HepG2 (cell line): ENCODE data around the gene COQ8A. TPM values are rescaled to one million over a fixed set of nuclear protein-coding genes. Genes with fewer than 3 reads are reported as not detected.

Source experiments
- ARID3A ChIP-seq: IDR thresholded peaks from 2 replicates; pipeline ENCODE4 v1.6.1; 2012; ENCODE audit warnings: low read depth, low read length, improper control_type of control experiment
- ARNTL ChIP-seq: sonication (generic); formaldehyde crosslinking; IDR thresholded peaks from 2 replicates; pipeline ENCODE4 v1.4.0; 2020; ENCODE audit warnings: mild to moderate bottlenecking, missing genetic modification reagents
- ELF4 ChIP-seq: sonication (generic); formaldehyde crosslinking; IDR thresholded peaks from 2 replicates; pipeline ENCODE4 v1.5.0; 2020; ENCODE audit warnings: missing genetic modification reagents, mild to moderate bottlenecking, moderate library complexity, borderline replicate concordance
- FOSL2 ChIP-seq: sonication (generic); formaldehyde crosslinking; IDR thresholded peaks from 2 replicates; pipeline ENCODE4 v1.4.0; 2020; ENCODE audit warnings: missing genetic modification reagents
- FUBP1 ChIP-seq: sonication (generic); formaldehyde crosslinking; IDR thresholded peaks from 2 replicates; pipeline ENCODE4 v1.5.1; 2020; ENCODE audit warnings: missing genetic modification reagents, mild to moderate bottlenecking, borderline replicate concordance
- MAX ChIP-seq: IDR thresholded peaks from 2 replicates; pipeline ENCODE4 v1.6.1; 2012; ENCODE audit warnings: inconsistent platforms
- SATB2 ChIP-seq: sonication (generic); formaldehyde crosslinking; IDR thresholded peaks from 2 replicates; pipeline ENCODE4 v1.5.0; 2020; ENCODE audit warnings: missing genetic modification reagents
- SNAPC5 ChIP-seq: sonication (generic); formaldehyde crosslinking; IDR thresholded peaks from 2 replicates; pipeline ENCODE4 v1.8.1; 2023; ENCODE audit warnings: mild to moderate bottlenecking, missing genetic modification reagents, borderline replicate concordance
- TERF1 ChIP-seq: sonication (generic); formaldehyde crosslinking; IDR thresholded peaks from 2 replicates; pipeline ENCODE4 v1.8.0; 2022; ENCODE audit warnings: mild to moderate bottlenecking, missing genetic modification reagents, moderate library complexity
- ZBTB2 ChIP-seq: sonication (generic); formaldehyde crosslinking; IDR thresholded peaks from 2 replicates; pipeline ENCODE4 v1.8.0; 2022; ENCODE audit warnings: low read depth, missing genetic modification reagents
- ZNF160 ChIP-seq: sonication (generic); formaldehyde crosslinking; IDR thresholded peaks from 2 replicates; pipeline ENCODE4 v1.8.0; 2022; ENCODE audit warnings: mild to moderate bottlenecking, inconsistent platforms, missing genetic modification reagents
- ZNF24 ChIP-seq: fragments of 450-650 bp; IDR thresholded peaks from 2 replicates; pipeline ENCODE4 v1.6.1; 2017; ENCODE audit warnings: antibody characterized with exemption, mild to moderate bottlenecking
- ZNF280D ChIP-seq: sonication (generic); formaldehyde crosslinking; IDR thresholded peaks from 2 replicates; pipeline ENCODE4 v1.5.1; 2020; ENCODE audit warnings: mild to moderate bottlenecking, missing genetic modification reagents
- ZNF383 ChIP-seq: sonication (generic); formaldehyde crosslinking; IDR thresholded peaks from 2 replicates; pipeline ENCODE4 v1.4.0; 2020; ENCODE audit warnings: missing genetic modification reagents, mild to moderate bottlenecking, borderline replicate concordance
- ZNF564 ChIP-seq: sonication (generic); formaldehyde crosslinking; IDR thresholded peaks from 2 replicates; pipeline ENCODE4 v1.8.1; 2023; ENCODE audit warnings: mild to moderate bottlenecking, missing genetic modification reagents
- ZNF772 ChIP-seq: sonication (generic); formaldehyde crosslinking; IDR thresholded peaks from 2 replicates; pipeline ENCODE4 v1.5.0; 2020; ENCODE audit warnings: mild to moderate bottlenecking, missing genetic modification reagents
- polyA plus RNA-seq, 8 experiments: library from polyadenylated mRNA; depleted of rRNA in 3 of 8; stranded (reverse) in 7 of 8; unstranded in 1 of 8; fragments of >200 nt; fragmentation: Illumina TruSeq in 4 of 8; extraction: Trizol in 4 of 8; gene quantifications; 2 replicates each; pipeline versions ENCODE4 v1.2.1 to v1.2.3, GENCODE V29; 2011 to 2016; ENCODE audit warnings: low read depth in 4 of 8, missing spikeins in 1 of 8, mixed read lengths in 1 of 8; ENCODE audit not compliant: insufficient read depth in 1 of 8
- total RNA-seq, 5 experiments: library from RNA; depleted of rRNA; stranded (reverse); fragments of >200 nt; fragmentation: Illumina TruSeq; extraction: Trizol; gene quantifications; 2 replicates each; pipeline ENCODE4 v1.2.3, GENCODE V29; 2016; ENCODE audit warnings: low read depth in 1 of 5

The COQ8A gene
- total and polyA plus RNA-seq, 2 of the 13 experiments (the other 11 are each of a cell fraction or from before 2014, with no cell fraction given), result 60.4 to 88.7 TPM

GRCh38 chr1:226945106-226945857 lies 5.2 kb downstream of the COQ8A start (continued):
- TF ChIP-seq ZNF280D, result no peak
- TF ChIP-seq ZNF383 (CRISPR knock-in tag), result no peak
- TF ChIP-seq ZBTB2, result no peak
- TF ChIP-seq TERF1 (CRISPR knock-in tag), result no peak
- TF ChIP-seq ELF4 (CRISPR knock-in tag), result no peak
- TF ChIP-seq FUBP1, result no peak
- TF ChIP-seq ZNF24, result no peak
- TF ChIP-seq ZNF772, result peak; percentile 65; the same call in 1 of the 2 replicates
- TF ChIP-seq FOSL2 (CRISPR knock-in tag), result no peak; the same call in 1 of the 2 replicates
- 0 out of 2 replicates have a peak, but pooled peaks have one; percentile 9 for TF ChIP-seq ARID3A
- no peak; the same call in 1 of the 2 replicates for TF ChIP-seq ZNF564 (CRISPR knock-in tag)
- no peak for TF ChIP-seq SNAPC5
- no peak; the same call in 1 of the 2 replicates for TF ChIP-seq ZNF160 (CRISPR knock-in tag)
- peak; percentile 97 for TF ChIP-seq MAX
- TF ChIP-seq ARNTL (CRISPR knock-in tag), result peak; percentile 21; the same call in 1 of the 2 replicates
- peak; percentile 64; the same call in 1 of the 2 replicates for TF ChIP-seq SATB2 (CRISPR knock-in tag)
